ENCODE measurements around the gene GPI. TPM values are rescaled to one million over a fixed set of nuclear protein-coding genes. Genes with fewer than 3 reads are reported as not detected.
A peak's percentile ranks its signal among the peaks of the same experiment; 100 is the strongest.

Gene GPI
- total and polyA plus RNA-seq, 2 of the 13 experiments (the other 11 are each of a cell fraction or from before 2014, with no cell fraction given), result 147 to 167 TPM

- TF ChIP-seq POLR2G (IDR thresholded peaks at IDR 0.05; ENCODE audit: low read depth, low read length), result no peak
- TF ChIP-seq ETV5 (CRISPR knock-in tag; IDR thresholded peaks at IDR 0.05; ENCODE audit: borderline replicate concordance), result no peak
- no peak for TF ChIP-seq NFYC (CRISPR knock-in tag; IDR thresholded peaks at IDR 0.05)
- no peak for TF ChIP-seq CCAR2 (optimal IDR thresholded peaks at IDR 0.05; ENCODE audit: low read depth, low read length)
- TF ChIP-seq PAX8 (CRISPR knock-in tag; IDR thresholded peaks at IDR 0.05; ENCODE audit: borderline replicate concordance), result no peak
- TF ChIP-seq ZNF720 (CRISPR knock-in tag; IDR thresholded peaks at IDR 0.05), result no peak
- TF ChIP-seq CREM (IDR thresholded peaks at IDR 0.05), result no peak
- TF ChIP-seq CREM (CRISPR knock-in tag; IDR thresholded peaks at IDR 0.05), result no peak
- TF ChIP-seq ARID3A (IDR thresholded peaks at IDR 0.05; ENCODE audit: low read depth, low read length), result no peak
- TF ChIP-seq SRY (CRISPR knock-in tag; IDR thresholded peaks at IDR 0.05), result no peak
- TF ChIP-seq SMAD1 (CRISPR knock-in tag; IDR thresholded peaks at IDR 0.05; ENCODE audit: borderline replicate concordance, low read depth), result no peak
- TF ChIP-seq ZNF850 (CRISPR knock-in tag; conservative IDR thresholded peaks at IDR 0.05), result no peak
- no peak for TF ChIP-seq STAT5B (CRISPR knock-in tag; IDR thresholded peaks at IDR 0.05)
- no peak for TF ChIP-seq SOX5 (CRISPR knock-in tag; IDR thresholded peaks at IDR 0.05; ENCODE audit: borderline replicate concordance)
- TF ChIP-seq ZNF20 (CRISPR knock-in tag; IDR thresholded peaks at IDR 0.05), result peak; percentile 80; the same call in 1 of the 2 replicates
Measured at GRCh38 chr19:34402074-34402600, 37.1 kb downstream of the GPI start (continued).
